HG03520 (cell line): ENCODE results near the gene AVPR2.

Experiments used
- ATAC-seq: cut with Tn5 transposase; IDR thresholded peaks from one replicate; pipeline ENCODE4 v1.9.1; 2021; ENCODE audit warnings: mild to moderate bottlenecking, moderate library complexity; ENCODE audit not compliant: unreplicated experiment

AVPR2 gene

GRCh38 chrX:153884590-153884989, 19.9 kb upstream of the AVPR2 start:
- ATAC-seq = no peak

DNA sequence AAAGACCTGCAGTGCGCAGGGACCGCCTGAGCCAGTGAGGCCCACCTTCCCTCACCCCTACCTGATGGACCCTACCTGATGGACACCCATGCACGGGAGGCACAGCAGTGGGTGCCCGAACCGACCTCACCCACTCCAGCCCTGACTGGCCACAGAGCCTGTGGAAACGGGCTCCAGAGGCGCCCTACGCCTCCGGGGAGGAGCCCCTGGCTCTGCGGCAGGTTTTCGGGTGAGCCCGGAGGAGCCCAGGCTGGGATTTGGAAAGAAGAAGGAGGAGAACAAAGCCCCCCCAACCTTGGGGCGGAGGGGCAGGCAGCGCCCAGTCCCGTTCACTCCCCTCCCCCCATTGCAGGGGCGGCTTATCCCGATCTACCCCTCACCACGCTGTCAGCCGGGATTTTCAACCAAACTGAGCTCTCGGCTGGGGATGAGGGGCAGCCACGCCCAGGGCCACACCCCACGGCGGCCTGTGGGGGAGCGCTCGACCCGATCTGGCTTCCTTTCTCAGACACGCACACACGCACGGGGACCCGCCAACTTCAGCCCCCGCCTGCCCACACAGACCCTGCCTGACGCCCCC, 19.2 kb upstream of the AVPR2 start:
- ATAC-seq = no peak

- no peak for ATAC-seq
Observed at GRCh38 chrX:153885968-153886903, 18.2 kb upstream of the AVPR2 start, which contains the start of gene L1CAM. TSS of gene L1CAM (minus strand) at chrX:153886173. CDS start at chrX:153875836, 10,337 bp downstream.

DNA sequence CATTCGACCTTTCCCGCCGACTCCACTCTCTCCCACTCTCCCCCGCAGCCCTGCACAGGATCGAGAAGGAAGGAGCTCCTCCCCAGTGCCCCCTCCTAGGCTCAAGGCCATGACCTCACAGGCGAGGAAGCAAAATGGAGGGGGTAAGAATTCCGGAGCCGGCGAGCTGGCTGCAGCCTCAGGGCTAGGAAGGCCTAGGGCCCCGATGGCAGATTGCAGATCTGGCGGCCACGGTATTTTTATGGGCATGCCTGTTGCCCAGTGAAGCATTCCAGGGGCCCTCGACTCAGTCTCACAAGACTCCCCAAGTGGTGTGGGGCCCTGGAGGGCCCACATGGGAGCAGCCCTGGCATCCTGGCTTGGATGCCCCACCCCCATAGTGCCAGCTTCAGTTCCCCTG, 17.6 kb upstream of the AVPR2 start:
- ATAC-seq = no peak

DNA sequence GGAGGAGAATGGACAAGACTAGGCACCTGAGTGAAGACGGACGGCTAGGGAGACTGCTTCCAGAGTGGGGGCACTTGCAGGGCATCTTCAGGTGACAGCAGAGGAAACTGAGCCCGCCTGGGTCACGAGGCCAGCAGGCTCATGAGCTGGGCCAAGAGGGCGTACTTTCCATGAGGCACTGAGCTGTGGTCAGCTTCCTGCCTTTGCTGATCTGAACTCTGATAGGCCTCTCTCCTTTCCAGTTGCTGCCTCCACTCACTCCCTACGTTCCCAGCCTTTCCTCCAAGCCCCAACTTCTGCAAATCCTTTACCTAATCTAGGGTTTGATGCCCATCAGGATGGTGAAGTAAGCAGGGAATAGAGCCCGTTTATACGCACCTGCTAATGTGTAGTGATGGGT, 17.1 kb upstream of the AVPR2 start:
- no peak for ATAC-seq

GRCh38 chrX:153888344-153888743, 16.1 kb upstream of the AVPR2 start:
- no peak for ATAC-seq

DNA sequence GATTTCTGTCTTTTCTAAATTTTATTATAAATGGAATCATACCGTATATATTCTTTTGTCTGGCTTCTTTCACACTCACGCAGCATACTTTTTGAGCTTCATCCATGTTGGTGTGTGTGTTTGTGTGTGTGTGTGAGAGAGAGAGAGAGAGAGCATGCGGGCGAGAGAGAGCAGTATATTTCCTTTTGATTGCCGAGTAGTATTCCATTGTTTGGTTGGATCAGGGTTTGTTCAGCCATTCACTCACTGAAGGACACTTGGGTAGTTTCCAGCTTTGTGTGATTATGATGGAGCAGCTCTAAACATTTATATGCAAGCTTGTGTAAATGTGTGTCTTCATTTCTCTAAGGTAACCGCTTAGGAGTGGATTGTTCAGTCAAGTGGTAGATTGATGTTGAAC, 15.3 kb upstream of the AVPR2 start:
- no peak for ATAC-seq

DNA sequence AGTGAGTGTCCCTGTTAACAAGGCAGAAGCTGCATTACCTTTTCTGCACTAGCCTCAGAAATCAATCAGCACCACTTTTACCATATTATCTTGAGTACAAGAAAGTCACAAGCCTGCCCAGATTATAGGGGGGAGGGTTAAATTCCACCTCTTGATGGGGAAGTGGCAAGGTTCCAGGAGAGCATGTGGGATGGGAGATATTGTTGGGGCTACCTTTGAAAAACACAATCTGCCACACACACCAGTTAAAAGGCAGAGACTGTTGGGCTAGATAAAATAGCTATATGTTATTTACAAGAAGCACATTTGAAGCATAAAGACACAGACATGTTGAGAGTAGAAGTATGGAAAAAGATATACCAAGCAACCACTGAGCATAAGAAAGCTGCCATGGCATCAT, 6.6 kb upstream of the AVPR2 start:
- no peak for ATAC-seq

GRCh38 chrX:153900831-153901752, 3.4 kb upstream of the AVPR2 start:
- peak; percentile 70 for ATAC-seq

DNA sequence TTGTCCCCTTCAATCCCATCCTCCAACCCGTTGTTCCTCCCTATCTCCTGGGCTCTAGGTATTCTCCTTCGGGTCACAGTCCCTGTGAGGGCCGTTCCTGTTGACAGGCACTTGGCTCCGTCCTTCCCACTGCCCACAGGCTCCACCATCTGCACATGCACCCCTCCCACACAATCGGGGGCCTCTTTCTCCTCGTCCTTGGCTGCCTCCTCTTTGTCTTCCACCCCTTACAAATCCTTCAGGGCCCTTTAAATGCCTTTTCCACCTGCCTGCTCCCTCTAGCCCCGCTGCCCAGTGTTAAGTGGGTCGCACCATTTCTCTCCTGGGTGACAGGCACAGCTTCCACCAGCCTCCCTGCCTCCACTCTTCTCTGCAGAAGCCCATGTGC, 2.7 kb upstream of the AVPR2 start:
- ATAC-seq = no peak

GRCh38 chrX:153902385-153902784, 2.1 kb upstream of the AVPR2 start:
- no peak for ATAC-seq

DNA sequence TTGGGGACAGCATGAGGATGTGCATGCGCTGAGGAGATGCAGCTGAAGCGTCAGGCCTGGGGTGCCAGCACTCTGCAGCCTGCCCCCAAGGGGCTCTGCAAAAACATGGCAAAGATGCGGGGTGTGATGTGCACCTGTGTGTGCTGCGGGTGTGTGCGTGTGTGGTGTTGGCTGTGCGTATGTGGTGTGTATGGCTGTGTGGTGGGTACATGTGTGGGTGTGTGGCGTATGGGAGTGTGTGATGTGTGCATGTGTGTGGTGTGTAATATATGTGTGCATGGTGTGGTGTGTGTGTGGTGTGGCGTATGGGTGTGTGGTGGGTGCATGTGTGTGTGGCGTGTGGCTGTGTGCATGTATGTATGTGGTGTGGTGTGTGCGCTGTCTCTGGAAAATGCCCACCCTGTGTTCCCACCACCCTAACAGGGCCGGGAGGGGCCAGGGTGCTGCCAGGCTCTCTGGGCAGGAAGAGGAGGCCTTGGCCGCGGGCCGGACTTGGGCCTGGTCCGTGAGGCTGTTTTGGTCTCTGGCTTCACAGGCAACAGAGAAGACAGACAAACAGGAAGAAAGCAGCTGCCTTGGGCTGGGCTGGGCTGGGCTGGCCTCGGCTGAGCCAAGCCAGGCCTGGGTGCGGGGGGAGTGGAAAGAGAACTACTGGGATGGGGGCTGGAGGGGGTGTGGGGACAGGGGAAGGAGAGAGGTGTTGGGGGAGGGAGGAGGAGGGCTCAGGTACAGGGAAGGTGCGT, 1.1 kb upstream of the AVPR2 start:
- no peak for ATAC-seq

- no peak for ATAC-seq
Observed at GRCh38 chrX:153905481-153906095, 1.1 kb downstream of the AVPR2 start.

DNA sequence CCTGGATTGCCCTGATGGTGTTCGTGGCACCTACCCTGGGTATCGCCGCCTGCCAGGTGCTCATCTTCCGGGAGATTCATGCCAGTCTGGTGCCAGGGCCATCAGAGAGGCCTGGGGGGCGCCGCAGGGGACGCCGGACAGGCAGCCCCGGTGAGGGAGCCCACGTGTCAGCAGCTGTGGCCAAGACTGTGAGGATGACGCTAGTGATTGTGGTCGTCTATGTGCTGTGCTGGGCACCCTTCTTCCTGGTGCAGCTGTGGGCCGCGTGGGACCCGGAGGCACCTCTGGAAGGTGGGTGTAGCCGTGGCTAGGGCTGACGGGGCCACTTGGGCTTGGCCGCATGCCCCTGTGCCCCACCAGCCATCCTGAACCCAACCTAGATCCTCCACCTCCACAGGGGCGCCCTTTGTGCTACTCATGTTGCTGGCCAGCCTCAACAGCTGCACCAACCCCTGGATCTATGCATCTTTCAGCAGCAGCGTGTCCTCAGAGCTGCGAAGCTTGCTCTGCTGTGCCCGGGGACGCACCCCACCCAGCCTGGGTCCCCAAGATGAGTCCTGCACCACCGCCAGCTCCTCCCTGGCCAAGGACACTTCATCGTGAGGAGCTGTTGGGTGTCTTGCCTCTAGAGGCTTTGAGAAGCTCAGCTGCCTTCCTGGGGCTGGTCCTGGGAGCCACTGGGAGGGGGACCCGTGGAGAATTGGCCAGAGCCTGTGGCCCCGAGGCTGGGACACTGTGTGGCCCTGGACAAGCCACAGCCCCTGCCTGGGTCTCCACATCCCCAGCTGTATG, 1.8 kb downstream of the AVPR2 start:
- ATAC-seq = no peak

- ATAC-seq = no peak
Observed at GRCh38 chrX:153907456-153907855, 3.0 kb downstream of the AVPR2 start.

GRCh38 chrX:153908219-153908860, 3.9 kb downstream of the AVPR2 start:
- no peak for ATAC-seq

GRCh38 chrX:153909024-153909979, 4.8 kb downstream of the AVPR2 start:
- ATAC-seq = no peak

GRCh38 chrX:153909980-153910360, 5.5 kb downstream of the AVPR2 start:
- ATAC-seq = no peak
